Adrenal gland (tissue), 5 donors: ENCODE results near the gene HMX3.

Experiments
- CTCF ChIP-seq, 6 experiments: fragments of 450-650 bp in 4 of 6; fragments of 200-600 bp in 2 of 6; sonication (generic) in 1 of 6; IDR thresholded peaks; 1 replicate in 5 of 6; 2 replicates in 1 of 6; pipeline versions ENCODE4 v1.5.1 to v1.8.0; 2016 to 2021; ENCODE audit warnings: antibody characterized with exemption in 6 of 6, mild to moderate bottlenecking in 2 of 6, moderate library complexity in 1 of 6
- POLR2A ChIP-seq, 2 donors: fragments of 450-650 bp; IDR thresholded peaks; one replicate each; pipeline ENCODE4 v1.6.1; 2017; ENCODE audit warnings: antibody characterized with exemption in 2 of 2, mild to moderate bottlenecking in 2 of 2, moderate library complexity in 1 of 2
- donor health status: DM: no; HTN: no; CAD: no.

- no peak for TF ChIP-seq CTCF (IDR thresholded peaks at IDR 0.05)
- no peak for TF ChIP-seq POLR2A (IDR thresholded peaks at IDR 0.05)
These were observed 38.7 kb upstream of the HMX3 start for GRCh38 chr10:123097039-123097438.
